WERI-Rb-1 (cell line): ENCODE measurements around the gene ARHGEF12.

ENCODE experiments used
- DNase-seq: peaks from one replicate; pipeline ENCODE4 v3.0.0-alpha.2; 2020
- H3K27ac ChIP-seq: fragments of 250-450 bp; sonication (Bioruptor Pico); 2 replicates; pipeline ENCODE4 v1.5.1; 2020; ENCODE audit warnings: mild to moderate bottlenecking, moderate library complexity
- H3K27me3 ChIP-seq: fragments of 250-450 bp; sonication (Bioruptor Pico); 2 replicates; pipeline ENCODE4 v1.5.1; 2021; ENCODE audit warnings: mild to moderate bottlenecking, low read depth, moderate library complexity; ENCODE audit not compliant: insufficient read depth, severe bottlenecking
- H3K36me3 ChIP-seq: fragments of 250-450 bp; sonication (Bioruptor Pico); 2 replicates; pipeline ENCODE4 v1.5.1; 2020; ENCODE audit warnings: mild to moderate bottlenecking, moderate library complexity
- H3K4me3 ChIP-seq: 2 replicates; pipeline ENCODE4 v1.5.1; 2011; ENCODE audit warnings: low read depth, mild to moderate bottlenecking, control low read depth, low read length
- H3K9me3 ChIP-seq: fragments of 250-450 bp; sonication (Bioruptor Pico); 2 replicates; pipeline ENCODE4 v1.5.1; 2021; ENCODE audit warnings: mild to moderate bottlenecking, moderate library complexity; ENCODE audit not compliant: severe bottlenecking
- CTCF ChIP-seq: IDR thresholded peaks from 2 replicates; pipeline ENCODE4 v1.5.1; 2011; ENCODE audit warnings: low read depth, mild to moderate bottlenecking, control low read depth, inconsistent platforms, low read length

The ARHGEF12 gene

GRCh38 chr11:120384476-120384875, 48.3 kb downstream of the ARHGEF12 start:
- Histone ChIP-seq H3K27me3 (no peaks in the 10 kb centered on the region), H3K27ac (no peak overlapping the region), H3K9me3 (peaks cover 3% of the 10 kb centered on the region), H3K36me3 (no peaks in the 10 kb centered on the region), H3K4me3 (no peak overlapping the region)
- TF ChIP-seq CTCF: no peak
- no peak for DNase-seq

GRCh38 chr11:120385110-120385509, 48.9 kb downstream of the ARHGEF12 start:
- H3K27me3 ChIP-seq: no peaks in the 10 kb centered on the region

GRCh38 chr11:120385655-120386054, 49.4 kb downstream of the ARHGEF12 start:
- Histone ChIP-seq H3K27me3 (no peaks in the 10 kb centered on the region), H3K36me3 (no peaks in the 10 kb centered on the region), H3K9me3 (peaks cover 6% of the 10 kb centered on the region), H3K27ac (no peak overlapping the region), H3K4me3 (no peak overlapping the region)
- DNase-seq: no peak
- no peak for TF ChIP-seq CTCF

More at GRCh38 chr11:120385110-120385509, 48.9 kb downstream of the ARHGEF12 start:
- Histone ChIP-seq H3K36me3 (no peaks in the 10 kb centered on the region), H3K27ac (no peak overlapping the region), H3K4me3 (no peak overlapping the region), H3K9me3 (peaks cover 6% of the 10 kb centered on the region)
- DNase-seq: no peak
- no peak for TF ChIP-seq CTCF

- H3K9me3 ChIP-seq: peaks cover 6% of the 10 kb centered on the region
- no peak for TF ChIP-seq CTCF
These were observed 50.1 kb downstream of the ARHGEF12 start for GRCh38 chr11:120386318-120386717.

GRCh38 chr11:120386774-120387371, 50.7 kb downstream of the ARHGEF12 start:
- Histone ChIP-seq H3K9me3 (peaks cover 6% of the 10 kb centered on the region), H3K27me3 (no peaks in the 10 kb centered on the region), H3K36me3 (no peaks in the 10 kb centered on the region), H3K4me3 (no peak overlapping the region), H3K27ac (no peak overlapping the region)
- no peak for TF ChIP-seq CTCF
- DNase-seq: no peak

More at GRCh38 chr11:120386318-120386717, 50.1 kb downstream of the ARHGEF12 start:
- Histone ChIP-seq H3K36me3 (no peaks in the 10 kb centered on the region), H3K27me3 (no peaks in the 10 kb centered on the region), H3K4me3 (no peak overlapping the region), H3K27ac (no peak overlapping the region)
- DNase-seq: no peak

- Histone ChIP-seq H3K27ac (no peak overlapping the region), H3K9me3 (peaks cover 6% of the 10 kb centered on the region)
These were observed 52.0 kb downstream of the ARHGEF12 start for GRCh38 chr11:120388261-120388660.

More at GRCh38 chr11:120388261-120388660, 52.0 kb downstream of the ARHGEF12 start:
- Histone ChIP-seq H3K4me3 (no peak overlapping the region), H3K27me3 (no peaks in the 10 kb centered on the region), H3K36me3 (no peaks in the 10 kb centered on the region)
- no peak for DNase-seq
- no peak for TF ChIP-seq CTCF
